IMR-90 (cell line): ENCODE results near the gene HIC2. TPM values are rescaled to one million over a fixed set of nuclear protein-coding genes. Genes with fewer than 3 reads are reported as not detected.

ENCODE experiments used
- ATAC-seq: fragments of 200-7000 bp; cut with Tn5 transposase; 2 replicates; pipeline ENCODE4 v1.9.1; 2020; ENCODE audit warnings: low read depth, mild to moderate bottlenecking, moderate library complexity
- BruUV-seq: library from RNA; stranded (reverse); fragments of 400-500 nt; replicated peaks from 2 replicates; lab custom pipeline; 2021; lab: Mats Ljungman, UMichigan
- CTCF ChIA-PET: fragments of 300-600 bp; formaldehyde crosslinking; extraction: SDS; loops from one replicate; lab custom pipeline; 2021; ENCODE audit warnings: antibody characterized with exemption; lab: Yijun Ruan, JAX
- POLR2A ChIA-PET: fragments of 300-600 bp; sonication (Branson Sonifier 250); formaldehyde crosslinking; loops from one replicate; lab custom pipeline; 2022; ENCODE audit warnings: antibody characterized with exemption; ENCODE audit not compliant: unreplicated experiment; lab: Charles Lee
- DNase-seq: peaks from one replicate; pipeline ENCODE4 v3.0.0; 2013
- H2AFZ ChIP-seq: replicated peaks from 2 replicates; pipeline ENCODE3; 2013; ENCODE audit warnings: low read length, mild to moderate bottlenecking; ENCODE audit not compliant: poor library complexity
- H2AK5ac ChIP-seq: 2 replicates; pipeline ENCODE4 v1.6.1; 2013; ENCODE audit warnings: low read depth, low read length, inconsistent platforms
- H2AK9ac ChIP-seq: replicated peaks from 2 replicates; pipeline ENCODE3; 2013; ENCODE audit warnings: mild to moderate bottlenecking, low read depth, low read length, moderate library complexity; ENCODE audit not compliant: poor library complexity
- H2BK120ac ChIP-seq: 2 replicates; pipeline ENCODE4 v1.6.1; 2013; ENCODE audit warnings: low read depth, low read length, inconsistent platforms
- H2BK15ac ChIP-seq: 3 replicates; pipeline ENCODE4 v1.6.1; 2013; ENCODE audit warnings: low read depth, low read length, inconsistent platforms
- H2BK20ac ChIP-seq: 2 replicates; pipeline ENCODE4 v1.6.1; 2013; ENCODE audit warnings: low read depth, mild to moderate bottlenecking, inconsistent platforms, low read length, moderate library complexity
- H2BK5ac ChIP-seq: 2 replicates; pipeline ENCODE4 v1.6.1; 2013; ENCODE audit warnings: mild to moderate bottlenecking, low read depth, low read length, inconsistent platforms; ENCODE audit not compliant: poor library complexity, severe bottlenecking
- H3K14ac ChIP-seq: replicated peaks from 2 replicates; pipeline ENCODE4 v1.6.1; 2013; ENCODE audit warnings: low read depth, low read length, inconsistent platforms
- H3K18ac ChIP-seq: 2 replicates; pipeline ENCODE4 v1.6.1; 2013; ENCODE audit warnings: low read depth, low read length, control low read depth
- H3K23ac ChIP-seq: 2 replicates; pipeline ENCODE4 v1.6.1; 2013; ENCODE audit warnings: low read depth, low read length, inconsistent platforms
- H3K27ac ChIP-seq: 2 replicates; pipeline ENCODE4 v1.5.1; 2013; ENCODE audit warnings: mild to moderate bottlenecking, control low read depth, low read length; ENCODE audit not compliant: insufficient read depth
- H3K27me3 ChIP-seq: 2 replicates; pipeline ENCODE4 v1.6.1; 2013; ENCODE audit warnings: low read length; ENCODE audit not compliant: control insufficient read depth, insufficient read depth
- H3K36me3 ChIP-seq: 2 replicates; pipeline ENCODE4 v1.6.1; 2013; ENCODE audit warnings: low read length, mixed read lengths; ENCODE audit not compliant: control insufficient read depth, insufficient read depth
- H3K4ac ChIP-seq: 2 replicates; pipeline ENCODE4 v1.6.1; 2013; ENCODE audit warnings: low read depth, low read length, inconsistent platforms
- H3K4me1 ChIP-seq: 2 replicates; pipeline ENCODE4 v1.6.1; 2013; ENCODE audit warnings: low read length, mixed read lengths; ENCODE audit not compliant: control insufficient read depth, insufficient read depth
- H3K4me2 ChIP-seq: 2 replicates; pipeline ENCODE4 v1.6.1; 2013; ENCODE audit warnings: low read depth, mild to moderate bottlenecking, control low read depth, low read length, moderate library complexity
- H3K4me3 ChIP-seq: 2 replicates; pipeline ENCODE4 v1.5.1; 2013; ENCODE audit warnings: low read depth, mild to moderate bottlenecking, control low read depth, low read length, moderate library complexity; ENCODE audit not compliant: insufficient read depth
- H3K56ac ChIP-seq: 2 replicates; pipeline ENCODE4 v1.6.1; 2013; ENCODE audit warnings: low read length, inconsistent platforms; ENCODE audit not compliant: insufficient read depth; ENCODE audit errors: extremely low read depth
- H3K79me1 ChIP-seq, 2 experiments: 2 replicates each; pipeline ENCODE4 v1.6.1; 2013; ENCODE audit warnings: low read length in 2 of 2, inconsistent platforms in 1 of 2, low read depth in 1 of 2
- H3K9ac ChIP-seq: 2 replicates; pipeline ENCODE4 v1.6.1; 2013; ENCODE audit warnings: low read depth, low read length, control low read depth
- H3K9me1 ChIP-seq: 2 replicates; pipeline ENCODE4 v1.6.1; 2013; ENCODE audit warnings: low read length, inconsistent platforms; ENCODE audit not compliant: insufficient read depth
- H3K9me3 ChIP-seq: 2 replicates; pipeline ENCODE4 v1.6.1; 2013; ENCODE audit warnings: low read length; ENCODE audit not compliant: control insufficient read depth, insufficient read depth
- H4K20me1 ChIP-seq: 2 replicates; pipeline ENCODE4 v1.6.1; 2013; ENCODE audit warnings: low read length, inconsistent platforms; ENCODE audit not compliant: insufficient read depth
- H4K5ac ChIP-seq: 2 replicates; pipeline ENCODE4 v1.6.1; 2013; ENCODE audit warnings: mild to moderate bottlenecking, low read depth, low read length, control low read depth
- H4K8ac ChIP-seq, 2 experiments: 2 replicates each; pipeline ENCODE4 v1.6.1; 2013; ENCODE audit warnings: low read depth in 2 of 2, low read length in 2 of 2, control low read depth in 1 of 2, inconsistent platforms in 1 of 2
- H4K91ac ChIP-seq: 2 replicates; pipeline ENCODE4 v1.6.1; 2013; ENCODE audit warnings: low read depth, low read length, inconsistent platforms; ENCODE audit not compliant: insufficient read depth
- CEBPB ChIP-seq: IDR thresholded peaks from 2 replicates; pipeline ENCODE4 v1.6.1; 2012; ENCODE audit warnings: low read depth, low read length, improper control_type of control experiment
- FOS ChIP-seq: fragments of 150-350 bp; IDR thresholded peaks from 2 replicates; pipeline ENCODE4 v1.6.1; 2016; ENCODE audit warnings: low read depth, low read length
- MAFK ChIP-seq: IDR thresholded peaks from 2 replicates; pipeline ENCODE4 v1.6.1; 2012; ENCODE audit warnings: low read depth, low read length, improper control_type of control experiment
- MAZ ChIP-seq: IDR thresholded peaks from 2 replicates; pipeline ENCODE4 v1.6.1; 2012; ENCODE audit warnings: low read depth, mild to moderate bottlenecking, low read length, improper control_type of control experiment, moderate library complexity, borderline replicate concordance
- NFE2L2 ChIP-seq: fragments of 150-350 bp; IDR thresholded peaks from 2 replicates; pipeline ENCODE4 v1.6.1; 2016; ENCODE audit warnings: low read depth, mild to moderate bottlenecking, low read length
- RFX5 ChIP-seq: IDR thresholded peaks from 2 replicates; pipeline ENCODE4 v1.8.0; 2012; ENCODE audit warnings: low read depth, mild to moderate bottlenecking, low read length, moderate library complexity
- USF2 ChIP-seq: fragments of 150-350 bp; IDR thresholded peaks from 2 replicates; pipeline ENCODE4 v1.6.1; 2017; ENCODE audit warnings: mild to moderate bottlenecking, antibody characterized with exemption, low read length, low read depth
- WGBS, 2 experiments: methylation state at CpG; one replicate each; pipeline versions ENCODE4 v1.1.5 to v1.1.7; 2013; ENCODE audit warnings: missing lambda C conversion rate in 2 of 2; ENCODE audit not compliant: insufficient read length in 1 of 2; ENCODE audit errors: extremely low coverage in 2 of 2; 5-methylcytosine and 5-hydroxymethylcytosine counted together
- dilution Hi-C: fragments of 300-500 bp; cut with HindIII; formaldehyde crosslinking; loops from one replicate; pipeline ENCODE4 v1.14.3; 2018; ENCODE audit warnings: low sequenced_read_pairs; ENCODE audit not compliant: unreplicated experiment
- in situ Hi-C: fragments of 300-500 bp; cut with MboI; formaldehyde crosslinking; loops from 3 replicates; pipeline ENCODE4 v1.14.3; 2019; ENCODE audit warnings: low sequenced_read_pairs, inconsistent platforms, mixed read lengths
- intact Hi-C: fragments of 100-400 bp; cut with micrococcal nuclease; formaldehyde crosslinking; loops from 2 replicates; pipeline ENCODE4 v1.10.0; 2022
- polyA plus RNA-seq, 3 experiments: library from polyadenylated mRNA; depleted of rRNA; stranded (reverse); fragments of >200 nt; gene quantifications; 2 replicates each; pipeline ENCODE4 v1.2.3, GENCODE V29; 2012; ENCODE audit warnings: low replicate concordance in 1 of 3
- total RNA-seq: library from RNA; depleted of rRNA; stranded (reverse); fragments of >200 nt; gene quantifications from 2 replicates; pipeline ENCODE4 v1.2.3, GENCODE V29; 2012

Gene HIC2
- total and polyA plus RNA-seq, 2 of the 4 experiments (the other 2 are of a cell fraction): 1.4 to 2.4 TPM

DNA sequence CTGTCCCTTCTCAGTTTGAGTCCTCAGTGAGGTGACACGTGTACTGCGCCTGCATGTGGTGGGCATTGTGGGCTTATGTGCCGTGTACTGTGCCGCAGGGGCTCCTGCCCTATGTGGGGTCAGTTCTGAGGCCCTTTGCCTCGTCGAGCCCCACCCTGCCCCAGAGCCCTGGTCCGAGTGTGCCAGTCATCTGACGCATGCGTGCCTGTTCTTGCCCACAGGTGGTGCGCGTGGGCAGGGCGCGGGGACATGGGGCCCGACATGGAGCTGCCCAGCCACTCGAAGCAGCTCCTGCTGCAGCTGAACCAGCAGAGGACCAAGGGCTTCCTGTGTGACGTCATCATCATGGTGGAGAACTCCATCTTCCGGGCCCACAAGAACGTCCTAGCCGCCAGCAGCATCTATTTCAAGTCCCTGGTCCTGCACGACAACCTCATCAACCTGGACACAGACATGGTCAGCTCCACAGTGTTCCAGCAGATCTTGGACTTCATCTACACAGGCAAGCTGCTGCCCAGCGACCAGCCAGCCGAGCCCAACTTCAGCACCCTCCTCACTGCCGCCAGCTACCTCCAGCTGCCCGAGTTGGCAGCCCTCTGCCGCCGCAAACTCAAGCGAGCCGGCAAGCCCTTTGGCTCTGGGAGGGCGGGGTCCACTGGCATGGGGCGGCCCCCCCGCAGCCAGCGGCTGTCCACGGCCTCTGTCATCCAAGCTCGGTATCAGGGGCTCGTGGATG, 27.7 kb downstream of the HIC2 start:
- Histone ChIP-seq H3K36me3 (peaks cover 36% of the 10 kb centered on the region), H4K20me1 (peaks cover 32% of the 10 kb centered on the region; the same call in 1 of the 2 replicates), H3K23ac (no peak overlapping the region), H3K56ac (no peak overlapping the region), H4K5ac (no peak overlapping the region), H3K27ac (no peak overlapping the region), H2AK5ac (no peak overlapping the region), H2BK5ac (no peak overlapping the region), H3K27me3 (no peaks in the 10 kb centered on the region), H3K9me3 (no peaks in the 10 kb centered on the region), H3K14ac (no peak overlapping the region), H3K9ac (no peak overlapping the region), H4K91ac (no peak overlapping the region), H2AK9ac (no peak overlapping the region), H3K4me3 (no peak overlapping the region), H2BK20ac (no peak overlapping the region), H3K4me2 (no peak overlapping the region), H3K18ac (no peak overlapping the region), H2AFZ (no peak overlapping the region), H3K9me1 (no peaks in the 10 kb centered on the region), H2BK15ac (no peak overlapping the region), H3K4ac (no peak overlapping the region), H2BK120ac (no peak overlapping the region), H3K79me1 (peaks cover 4 to 33% of the 10 kb centered on the region in 2 experiments), H4K8ac (no peak overlapping the region), H3K4me1 (no peaks in the 10 kb centered on the region; the same call in 1 of the 2 replicates)
- WGBS, 2 experiments: 90% methylated on average over 24 of the region's 35 CpGs; no CpG with 5 or more reads in 1 of the 2 experiments
- in situ Hi-C loops (no loop called here), intact Hi-C loops (no loop called here), dilution Hi-C loops (no loop called here)
- BruUV-seq: no TSS peak
- DNase-seq (no peak), ATAC-seq (no peak)
- POLR2A ChIA-PET: no interaction called here
- TF ChIP-seq USF2 (no peak), MAZ (no peak), CEBPB (no peak), NFE2L2 (no peak), MAFK (no peak), FOS (no peak), RFX5 (no peak)
- CTCF ChIA-PET: no interaction called here
